Measurements from ENCODE around the gene L3MBTL3.

The L3MBTL3 gene

GRCh38 chr6:130045622-130046021, 27.2 kb downstream of the L3MBTL3 start:
- Histone ChIP-seq H3K9me3 (ENCODE audit: control insufficient read depth, insufficient read depth, low read length) (no peaks in the 10 kb centered on the region), H3K4me1 (ENCODE audit: control insufficient read depth, insufficient read depth, low read length) (no peaks in the 10 kb centered on the region), H3K27me3 (ENCODE audit: control insufficient read depth, insufficient read depth, low read length) (no peaks in the 10 kb centered on the region), H3K36me3 (ENCODE audit: control insufficient read depth, insufficient read depth, low read length) (no peaks in the 10 kb centered on the region; the same call in 1 of the 2 replicates), H3K4me3 (ENCODE audit: low read length) (no peak overlapping the region), H3K27ac (ENCODE audit: low read length) (no peak overlapping the region)
- WGBS (ENCODE audit: insufficient coverage, insufficient read length): no CpG with 5 or more reads among the region's 2 CpGs
- no peak for DNase-seq (ENCODE audit: low read depth, low spot score)

GRCh38 chr6:130046671-130047070, 28.3 kb downstream of the L3MBTL3 start:
- Histone ChIP-seq H3K27ac (ENCODE audit: low read length) (no peak overlapping the region), H3K36me3 (ENCODE audit: control insufficient read depth, insufficient read depth, low read length) (no peaks in the 10 kb centered on the region; the same call in 1 of the 2 replicates), H3K9me3 (ENCODE audit: control insufficient read depth, insufficient read depth, low read length) (no peaks in the 10 kb centered on the region), H3K4me1 (ENCODE audit: control insufficient read depth, insufficient read depth, low read length) (no peaks in the 10 kb centered on the region), H3K4me3 (ENCODE audit: low read length) (no peak overlapping the region), H3K27me3 (ENCODE audit: control insufficient read depth, insufficient read depth, low read length) (no peaks in the 10 kb centered on the region)
- DNase-seq (ENCODE audit: low read depth, low spot score): no peak
- no CpG with 5 or more reads among the region's 1 CpG for WGBS (ENCODE audit: insufficient coverage, insufficient read length)

GRCh38 chr6:130047088-130047995, 29.0 kb downstream of the L3MBTL3 start:
- DNase-seq (ENCODE audit: low read depth, low spot score): no peak
- Histone ChIP-seq H3K36me3 (ENCODE audit: control insufficient read depth, insufficient read depth, low read length) (no peaks in the 10 kb centered on the region; the same call in 1 of the 2 replicates), H3K4me3 (ENCODE audit: low read length) (no peak overlapping the region), H3K27me3 (ENCODE audit: control insufficient read depth, insufficient read depth, low read length) (no peaks in the 10 kb centered on the region), H3K27ac (ENCODE audit: low read length) (no peak overlapping the region), H3K4me1 (ENCODE audit: control insufficient read depth, insufficient read depth, low read length) (no peaks in the 10 kb centered on the region), H3K9me3 (ENCODE audit: control insufficient read depth, insufficient read depth, low read length) (no peaks in the 10 kb centered on the region)
- WGBS (ENCODE audit: insufficient coverage, insufficient read length): no CpG with 5 or more reads among the region's 4 CpGs

GRCh38 chr6:130050230-130050629, 31.8 kb downstream of the L3MBTL3 start:
- Histone ChIP-seq H3K9me3 (ENCODE audit: control insufficient read depth, insufficient read depth, low read length) (no peaks in the 10 kb centered on the region), H3K27ac (ENCODE audit: low read length) (no peak overlapping the region), H3K27me3 (ENCODE audit: control insufficient read depth, insufficient read depth, low read length) (no peaks in the 10 kb centered on the region), H3K4me3 (ENCODE audit: low read length) (no peak overlapping the region), H3K4me1 (ENCODE audit: control insufficient read depth, insufficient read depth, low read length) (no peaks in the 10 kb centered on the region), H3K36me3 (ENCODE audit: control insufficient read depth, insufficient read depth, low read length) (no peaks in the 10 kb centered on the region)
- no peak for DNase-seq (ENCODE audit: low read depth, low spot score)
- no CpG with 5 or more reads among the region's 2 CpGs for WGBS (ENCODE audit: insufficient coverage, insufficient read length)

GRCh38 chr6:130054725-130055124, 36.3 kb downstream of the L3MBTL3 start:
- Histone ChIP-seq H3K4me1 (ENCODE audit: control insufficient read depth, insufficient read depth, low read length) (no peaks in the 10 kb centered on the region), H3K27ac (ENCODE audit: low read length) (no peak overlapping the region), H3K27me3 (ENCODE audit: control insufficient read depth, insufficient read depth, low read length) (no peaks in the 10 kb centered on the region), H3K9me3 (ENCODE audit: control insufficient read depth, insufficient read depth, low read length) (no peaks in the 10 kb centered on the region), H3K36me3 (ENCODE audit: control insufficient read depth, insufficient read depth, low read length) (0 out of 2 replicates have a peak, but pooled peaks cover 2% of the 10 kb centered on the region), H3K4me3 (ENCODE audit: low read length) (no peak overlapping the region)
- WGBS (ENCODE audit: insufficient coverage, insufficient read length): no CpG with 5 or more reads among the region's 7 CpGs
- no peak for DNase-seq (ENCODE audit: low read depth, low spot score)

GRCh38 chr6:130055271-130055670, 36.9 kb downstream of the L3MBTL3 start:
- no peaks in the 10 kb centered on the region for H3K27me3 ChIP-seq (ENCODE audit: control insufficient read depth, insufficient read depth, low read length)
- no peak overlapping the region for H3K4me3 ChIP-seq (ENCODE audit: low read length)
- no peak overlapping the region for H3K27ac ChIP-seq (ENCODE audit: low read length)
- H3K4me1 ChIP-seq (ENCODE audit: control insufficient read depth, insufficient read depth, low read length): no peaks in the 10 kb centered on the region
- H3K9me3 ChIP-seq (ENCODE audit: control insufficient read depth, insufficient read depth, low read length): no peaks in the 10 kb centered on the region
- DNase-seq (ENCODE audit: low read depth, low spot score): no peak
- 0 out of 2 replicates have a peak, but pooled peaks cover 2% of the 10 kb centered on the region for H3K36me3 ChIP-seq (ENCODE audit: control insufficient read depth, insufficient read depth, low read length)
- no CpG with 5 or more reads among the region's 1 CpG for WGBS (ENCODE audit: insufficient coverage, insufficient read length)

GRCh38 chr6:130057495-130057894, 39.1 kb downstream of the L3MBTL3 start:
- H3K36me3 ChIP-seq (ENCODE audit: control insufficient read depth, insufficient read depth, low read length): 0 out of 2 replicates have a peak, but pooled peaks cover 2% of the 10 kb centered on the region
- no peak overlapping the region for H3K4me3 ChIP-seq (ENCODE audit: low read length)
- no CpG with 5 or more reads among the region's 12 CpGs for WGBS (ENCODE audit: insufficient coverage, insufficient read length)

GRCh38 chr6:130063806-130064205, 45.4 kb downstream of the L3MBTL3 start:
- Histone ChIP-seq H3K9me3 (ENCODE audit: control insufficient read depth, insufficient read depth, low read length) (no peaks in the 10 kb centered on the region), H3K27ac (ENCODE audit: low read length) (no peak overlapping the region), H3K4me3 (ENCODE audit: low read length) (no peak overlapping the region), H3K4me1 (ENCODE audit: control insufficient read depth, insufficient read depth, low read length) (no peaks in the 10 kb centered on the region), H3K36me3 (ENCODE audit: control insufficient read depth, insufficient read depth, low read length) (no peaks in the 10 kb centered on the region), H3K27me3 (ENCODE audit: control insufficient read depth, insufficient read depth, low read length) (no peaks in the 10 kb centered on the region)
- no CpG with 5 or more reads among the region's 5 CpGs for WGBS (ENCODE audit: insufficient coverage, insufficient read length)
- no peak for DNase-seq (ENCODE audit: low read depth, low spot score)

More at GRCh38 chr6:130057495-130057894, 39.1 kb downstream of the L3MBTL3 start:
- Histone ChIP-seq H3K9me3 (ENCODE audit: control insufficient read depth, insufficient read depth, low read length) (no peaks in the 10 kb centered on the region), H3K4me1 (ENCODE audit: control insufficient read depth, insufficient read depth, low read length) (no peaks in the 10 kb centered on the region), H3K27me3 (ENCODE audit: control insufficient read depth, insufficient read depth, low read length) (no peaks in the 10 kb centered on the region), H3K27ac (ENCODE audit: low read length) (no peak overlapping the region)
- no peak for DNase-seq (ENCODE audit: low read depth, low spot score)

- H3K27ac ChIP-seq (ENCODE audit: low read length): no peak overlapping the region
- WGBS (ENCODE audit: insufficient coverage, insufficient read length): no CpG with 5 or more reads among the region's 5 CpGs
- DNase-seq (ENCODE audit: low read depth, low spot score): no peak
Measured at GRCh38 chr6:130065609-130066156, 47.3 kb downstream of the L3MBTL3 start.

GRCh38 chr6:130069485-130069884, 51.1 kb downstream of the L3MBTL3 start:
- H3K36me3 ChIP-seq (ENCODE audit: control insufficient read depth, insufficient read depth, low read length): no peaks in the 10 kb centered on the region
- no CpG with 5 or more reads among the region's 4 CpGs for WGBS (ENCODE audit: insufficient coverage, insufficient read length)
- no peak for DNase-seq (ENCODE audit: low read depth, low spot score)
- H3K27me3 ChIP-seq (ENCODE audit: control insufficient read depth, insufficient read depth, low read length): no peaks in the 10 kb centered on the region
- no peaks in the 10 kb centered on the region for H3K9me3 ChIP-seq (ENCODE audit: control insufficient read depth, insufficient read depth, low read length)
- H3K4me3 ChIP-seq (ENCODE audit: low read length): no peak overlapping the region
- H3K27ac ChIP-seq (ENCODE audit: low read length): no peak overlapping the region
- H3K4me1 ChIP-seq (ENCODE audit: control insufficient read depth, insufficient read depth, low read length): no peaks in the 10 kb centered on the region

More at GRCh38 chr6:130065609-130066156, 47.3 kb downstream of the L3MBTL3 start:
- no peaks in the 10 kb centered on the region for H3K9me3 ChIP-seq (ENCODE audit: control insufficient read depth, insufficient read depth, low read length)
- H3K36me3 ChIP-seq (ENCODE audit: control insufficient read depth, insufficient read depth, low read length): no peaks in the 10 kb centered on the region
- no peak overlapping the region for H3K4me3 ChIP-seq (ENCODE audit: low read length)
- H3K27me3 ChIP-seq (ENCODE audit: control insufficient read depth, insufficient read depth, low read length): no peaks in the 10 kb centered on the region
- H3K4me1 ChIP-seq (ENCODE audit: control insufficient read depth, insufficient read depth, low read length): no peaks in the 10 kb centered on the region
